ENCODE measurements around the gene CLEC11A. TPM values are rescaled to one million over a fixed set of nuclear protein-coding genes. Genes with fewer than 3 reads are reported as not detected.

Gene CLEC11A
- total RNA-seq, 1 donor from 2014 or later: 37.3 TPM

DNA sequence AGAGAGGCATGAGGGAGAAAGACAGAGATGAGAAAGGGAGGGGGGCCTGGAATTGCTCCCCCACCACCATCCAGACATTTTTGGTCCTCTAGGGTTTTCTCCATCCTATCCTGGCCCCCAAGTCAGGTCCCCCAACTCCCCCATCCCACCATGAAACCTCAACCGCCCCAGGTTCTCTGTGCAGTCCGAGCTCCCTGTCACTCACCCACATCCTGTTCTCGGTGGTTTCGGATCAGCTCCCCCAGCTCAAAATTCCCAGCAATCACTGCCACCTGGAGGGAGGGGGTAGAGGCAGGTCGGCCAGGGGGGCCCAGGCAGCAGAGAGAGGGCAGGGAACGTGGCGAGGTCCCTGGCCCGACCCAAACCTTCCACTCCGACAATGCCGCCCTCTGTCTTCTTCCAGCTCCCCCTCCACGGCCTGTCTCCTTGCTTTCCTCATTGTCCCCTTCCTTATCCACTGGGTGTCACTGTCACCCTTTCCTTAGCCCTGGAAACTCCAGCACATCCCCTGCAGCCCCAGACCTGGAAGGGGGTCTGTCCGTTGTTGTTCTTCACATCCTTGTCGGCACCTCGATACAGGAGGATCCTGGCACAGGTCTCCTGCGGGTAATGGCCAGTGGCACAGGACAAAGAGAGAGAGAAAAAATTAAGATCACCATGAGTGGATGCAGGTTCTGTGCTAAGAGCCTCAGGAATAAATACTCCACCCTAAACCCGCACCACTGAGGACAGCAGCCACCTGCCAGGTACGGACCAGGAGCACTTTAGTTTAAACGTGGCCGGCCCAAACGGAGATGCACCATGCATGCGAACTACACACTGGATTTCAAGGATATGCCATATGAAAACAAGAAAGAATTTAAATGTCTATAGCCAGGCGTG is 19.0 kb upstream of the CLEC11A start:
- peaks cover 19% of the 10 kb centered on the region for H3K27me3 Mint-ChIP-seq (ENCODE audit: unreplicated experiment)
- H3K36me3 Mint-ChIP-seq (ENCODE audit: low read depth, unreplicated experiment): peaks cover 18% of the 10 kb centered on the region
- TF ChIP-seq, protein P1, sequence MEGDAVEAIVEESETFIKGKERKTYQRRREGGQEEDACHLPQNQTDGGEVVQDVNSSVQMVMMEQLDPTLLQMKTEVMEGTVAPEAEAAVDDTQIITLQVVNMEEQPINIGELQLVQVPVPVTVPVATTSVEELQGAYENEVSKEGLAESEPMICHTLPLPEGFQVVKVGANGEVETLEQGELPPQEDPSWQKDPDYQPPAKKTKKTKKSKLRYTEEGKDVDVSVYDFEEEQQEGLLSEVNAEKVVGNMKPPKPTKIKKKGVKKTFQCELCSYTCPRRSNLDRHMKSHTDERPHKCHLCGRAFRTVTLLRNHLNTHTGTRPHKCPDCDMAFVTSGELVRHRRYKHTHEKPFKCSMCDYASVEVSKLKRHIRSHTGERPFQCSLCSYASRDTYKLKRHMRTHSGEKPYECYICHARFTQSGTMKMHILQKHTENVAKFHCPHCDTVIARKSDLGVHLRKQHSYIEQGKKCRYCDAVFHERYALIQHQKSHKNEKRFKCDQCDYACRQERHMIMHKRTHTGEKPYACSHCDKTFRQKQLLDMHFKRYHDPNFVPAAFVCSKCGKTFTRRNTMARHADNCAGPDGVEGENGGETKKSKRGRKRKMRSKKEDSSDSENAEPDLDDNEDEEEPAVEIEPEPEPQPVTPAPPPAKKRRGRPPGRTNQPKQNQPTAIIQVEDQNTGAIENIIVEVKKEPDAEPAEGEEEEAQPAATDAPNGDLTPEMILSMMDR (IDR thresholded peaks at IDR 0.05; ENCODE audit: unreplicated experiment): no peak
- no peak overlapping the region for H3K4me3 Mint-ChIP-seq (ENCODE audit: unreplicated experiment)
- no peak for DNase-seq (ENCODE audit: low spot score)
- H3K4me1 Mint-ChIP-seq (ENCODE audit: unreplicated experiment): no peaks in the 10 kb centered on the region
- peaks cover 29% of the 10 kb centered on the region for H3K9me3 Mint-ChIP-seq (ENCODE audit: unreplicated experiment)
- H3K27ac Mint-ChIP-seq (ENCODE audit: unreplicated experiment): no peak overlapping the region

DNA sequence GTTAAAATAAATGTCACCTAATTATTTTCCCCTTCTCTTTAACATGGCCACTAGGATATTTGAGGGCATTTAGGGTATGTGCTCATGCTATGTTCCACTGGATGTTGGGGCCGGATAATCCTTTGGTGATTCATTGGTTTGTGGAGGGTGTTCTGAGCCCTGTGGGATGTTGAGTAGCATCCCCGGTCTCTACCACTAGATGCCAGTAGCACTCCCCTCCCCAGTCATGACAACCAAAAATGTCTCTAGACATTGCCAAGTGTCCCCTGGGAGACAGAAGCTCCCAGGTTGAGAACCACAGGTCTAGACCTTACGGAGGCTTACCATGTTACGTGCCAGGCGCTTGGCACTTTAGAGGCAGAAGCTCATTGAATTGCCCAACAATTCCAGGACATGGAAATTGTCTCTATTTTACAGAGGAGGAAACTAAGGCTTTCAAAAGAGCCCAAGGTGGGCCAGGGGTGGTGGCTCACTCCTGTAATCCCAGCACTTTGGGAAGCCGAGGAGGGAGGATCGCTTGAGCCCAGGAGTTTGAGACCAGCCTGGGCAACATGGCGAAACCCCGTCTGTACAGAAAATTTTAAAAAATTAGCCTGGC is 17.6 kb upstream of the CLEC11A start:
- Mint-ChIP-seq H3K4me1 (ENCODE audit: unreplicated experiment) (no peaks in the 10 kb centered on the region), H3K27ac (ENCODE audit: unreplicated experiment) (no peak overlapping the region), H3K36me3 (ENCODE audit: low read depth, unreplicated experiment) (peaks cover 10% of the 10 kb centered on the region), H3K27me3 (ENCODE audit: unreplicated experiment) (peaks cover 15% of the 10 kb centered on the region), H3K9me3 (ENCODE audit: unreplicated experiment) (peaks cover 25% of the 10 kb centered on the region), H3K4me3 (ENCODE audit: unreplicated experiment) (no peak overlapping the region)
- no peak for DNase-seq (ENCODE audit: low spot score)
- TF ChIP-seq, protein P1 (IDR thresholded peaks at IDR 0.05; ENCODE audit: unreplicated experiment): no peak

DNA sequence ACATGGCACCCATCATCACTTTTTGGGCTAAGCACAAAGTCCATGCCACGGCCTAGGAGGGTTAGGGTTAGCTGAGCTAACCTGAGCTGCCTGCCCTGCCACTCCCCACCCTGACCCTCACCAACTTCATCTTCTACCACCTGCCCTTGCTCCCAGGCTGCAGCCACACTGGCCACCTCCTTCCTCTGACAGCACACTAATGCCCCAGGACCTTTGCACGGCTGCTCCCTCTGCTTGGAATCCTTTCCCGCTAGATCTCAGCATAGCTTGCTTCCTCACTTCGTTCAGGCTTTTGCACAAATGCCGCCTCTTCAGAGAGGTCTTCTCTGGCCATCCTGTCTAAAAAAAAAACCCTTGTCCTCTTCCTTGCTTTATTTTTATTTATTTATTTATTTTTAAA is 16.8 kb upstream of the CLEC11A start:
- Mint-ChIP-seq H3K27ac (ENCODE audit: unreplicated experiment) (no peak overlapping the region), H3K4me1 (ENCODE audit: unreplicated experiment) (no peaks in the 10 kb centered on the region), H3K36me3 (ENCODE audit: low read depth, unreplicated experiment) (peaks cover 11% of the 10 kb centered on the region), H3K27me3 (ENCODE audit: unreplicated experiment) (peaks cover 17% of the 10 kb centered on the region), H3K4me3 (ENCODE audit: unreplicated experiment) (no peak overlapping the region), H3K9me3 (ENCODE audit: unreplicated experiment) (peaks cover 29% of the 10 kb centered on the region)
- TF ChIP-seq, protein P1 (IDR thresholded peaks at IDR 0.05; ENCODE audit: unreplicated experiment): no peak
- DNase-seq (ENCODE audit: low spot score): no peak

DNA sequence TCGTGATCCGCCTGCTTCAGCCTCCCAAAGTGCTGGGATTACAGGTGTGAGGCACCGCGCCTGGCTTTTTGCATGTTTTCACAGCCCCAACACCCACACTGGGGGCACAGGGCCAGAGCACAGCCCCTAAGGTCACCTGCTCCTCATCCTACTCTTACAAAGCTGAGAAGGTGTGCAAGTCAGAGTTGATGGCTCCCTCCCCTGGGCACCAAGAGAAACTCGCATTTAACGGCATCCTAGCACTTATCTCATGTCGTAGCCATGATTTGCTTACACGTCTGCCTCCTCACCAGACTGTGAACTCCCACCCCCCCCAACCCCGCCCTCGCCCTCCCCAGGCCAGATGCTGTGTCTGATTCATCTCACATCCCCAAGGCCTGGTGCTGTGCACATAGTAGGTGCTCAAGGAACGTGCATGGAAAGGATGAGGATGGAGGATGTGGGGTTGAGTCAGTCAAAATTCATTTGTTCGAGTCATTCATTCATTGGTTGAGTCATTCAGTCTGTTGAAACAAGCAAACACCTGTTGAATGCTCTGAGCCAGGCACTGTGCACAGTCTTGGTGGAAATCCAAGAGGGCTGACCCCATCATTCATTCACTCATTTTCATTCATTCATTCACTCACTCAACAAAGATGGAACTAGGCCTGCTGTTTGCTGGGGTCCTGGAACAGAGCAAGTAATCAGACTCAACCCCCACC is 14.8 kb upstream of the CLEC11A start:
- no peak overlapping the region for H3K4me3 Mint-ChIP-seq (ENCODE audit: unreplicated experiment)
- peaks cover 15% of the 10 kb centered on the region for H3K27me3 Mint-ChIP-seq (ENCODE audit: unreplicated experiment)
- peaks cover 34% of the 10 kb centered on the region for H3K9me3 Mint-ChIP-seq (ENCODE audit: unreplicated experiment)
- H3K4me1 Mint-ChIP-seq (ENCODE audit: unreplicated experiment): no peaks in the 10 kb centered on the region
- no peak for DNase-seq (ENCODE audit: low spot score)
- H3K36me3 Mint-ChIP-seq (ENCODE audit: low read depth, unreplicated experiment): peaks cover 11% of the 10 kb centered on the region
- TF ChIP-seq, protein P1 (IDR thresholded peaks at IDR 0.05; ENCODE audit: unreplicated experiment): no peak
- H3K27ac Mint-ChIP-seq (ENCODE audit: unreplicated experiment): no peak overlapping the region

Data from endothelial cell (in vitro differentiated cells).